ENCODE data around the gene KLHL24.

GRCh38 chr3:183645254-183645653 is 9.8 kb downstream of the KLHL24 start:
- TF ChIP-seq CTCF (IDR thresholded peaks at IDR 0.05; ENCODE audit: low read depth, low read length, poor library complexity, severe bottlenecking) (no peak), EZH2phosphoT487 (IDR thresholded peaks at IDR 0.05; ENCODE audit: borderline replicate concordance, low read length) (no peak)

Measured in DOHH2 (cell line).